K562 (cell line): ENCODE results near the gene IRF2BP2. TPM values are rescaled to one million over a fixed set of nuclear protein-coding genes. Genes with fewer than 3 reads are reported as not detected.
A peak's percentile ranks its signal among the peaks of the same experiment; 100 is the strongest.

ENCODE experiments used
- CTCF ChIP-seq, 3 experiments: IDR thresholded peaks in 2 of 3; conservative IDR thresholded peaks in 1 of 3; 2 replicates each; pipeline ENCODE4 v1.5.1; 2011 to 2012; ENCODE audit warnings: low read length in 3 of 3, mild to moderate bottlenecking in 3 of 3, control low read depth in 2 of 3, improper control_type of control experiment in 1 of 3, inconsistent platforms in 1 of 3, low read depth in 1 of 3, mixed read lengths in 1 of 3, moderate library complexity in 1 of 3; ENCODE audit not compliant: insufficient read depth in 2 of 3
- CTCFL ChIP-seq: IDR thresholded peaks from 2 replicates; pipeline ENCODE4 v1.6.1; 2011; ENCODE audit warnings: borderline replicate concordance, low read depth, mild to moderate bottlenecking, moderate library complexity, low read length; ENCODE audit not compliant: insufficient read depth, poor library complexity, severe bottlenecking
- E2F6 ChIP-seq, 2 experiments: IDR thresholded peaks; 2 replicates each; pipeline ENCODE4 v1.6.1; 2011; ENCODE audit warnings: borderline replicate concordance in 1 of 2, control low read depth in 1 of 2, low read depth in 1 of 2, low read length in 1 of 2, mild to moderate bottlenecking in 1 of 2, mixed read lengths in 1 of 2, moderate library complexity in 1 of 2; ENCODE audit not compliant: insufficient read depth in 1 of 2, insufficient read length in 1 of 2, poor library complexity in 1 of 2, severe bottlenecking in 1 of 2; ENCODE audit errors: extremely low read depth in 1 of 2
- ELF1 ChIP-seq: fragments of 200-800 bp; sonication (Bioruptor generic); IDR thresholded peaks from 2 replicates; pipeline ENCODE4 v1.6.1; 2016; ENCODE audit warnings: missing genetic modification characterization, missing compliant biosample characterization
- ELF4 ChIP-seq: fragments of 450-650 bp; formaldehyde crosslinking; IDR thresholded peaks from 2 replicates; pipeline ENCODE4 v1.4.0; 2022; ENCODE audit warnings: missing genetic modification characterization
- GTF2E2 ChIP-seq: fragments of 200-800 bp; sonication (Bioruptor generic); IDR thresholded peaks from 2 replicates; pipeline ENCODE4 v1.6.1; 2016; ENCODE audit warnings: missing genetic modification characterization, missing compliant biosample characterization
- HNRNPLL ChIP-seq: fragments of 200-400 bp; formaldehyde crosslinking; IDR thresholded peaks from 2 replicates; pipeline ENCODE4 v1.6.1; 2017; ENCODE audit warnings: low read length, low read depth, mild to moderate bottlenecking; ENCODE audit not compliant: poor library complexity, severe bottlenecking
- IFI16 ChIP-seq: fragments of 250-450 bp; sonication (Bioruptor Pico); IDR thresholded peaks from 2 replicates; pipeline ENCODE4 v2.1.2; 2022; ENCODE audit warnings: mild to moderate bottlenecking, inconsistent platforms
- LCOR ChIP-seq: sonication (generic); formaldehyde crosslinking; IDR thresholded peaks from 2 replicates; pipeline ENCODE4 v1.8.0; 2022; ENCODE audit warnings: mild to moderate bottlenecking, missing genetic modification reagents
- MAZ ChIP-seq, 2 experiments: fragments of 450-650 bp in 1 of 2; sonication (generic) in 1 of 2; formaldehyde crosslinking; IDR thresholded peaks in 1 of 2; conservative IDR thresholded peaks in 1 of 2; 2 replicates each; pipeline versions ENCODE4 v1.4.0 to v1.5.0; 2020; ENCODE audit warnings: mild to moderate bottlenecking in 1 of 2, missing genetic modification reagents in 1 of 2
- MYC ChIP-seq, 2 experiments: fragments of 250-450 bp in 1 of 2; sonication (Bioruptor Pico) in 1 of 2; IDR thresholded peaks; 2 replicates each; pipeline versions ENCODE4 v1.5.1 to v1.6.1; 2012 to 2021; ENCODE audit warnings: low read depth in 2 of 2, borderline replicate concordance in 1 of 2, improper control_type of control experiment in 1 of 2, low read length in 1 of 2, mild to moderate bottlenecking in 1 of 2, moderate library complexity in 1 of 2
- NBN ChIP-seq: fragments of 450-650 bp; IDR thresholded peaks from 2 replicates; pipeline ENCODE4 v1.6.1; 2016; ENCODE audit warnings: low read depth, mild to moderate bottlenecking
- PCBP2 ChIP-seq: fragments of 200-400 bp; formaldehyde crosslinking; IDR thresholded peaks from 2 replicates; pipeline ENCODE4 v1.6.1; 2018; ENCODE audit warnings: low read length, low read depth, mild to moderate bottlenecking, moderate library complexity; ENCODE audit not compliant: poor library complexity, severe bottlenecking
- RAD51 ChIP-seq: fragments of 450-650 bp; IDR thresholded peaks from 2 replicates; pipeline ENCODE4 v1.7.1; 2016; ENCODE audit warnings: low read depth, mild to moderate bottlenecking, borderline replicate concordance
- ZBED1 ChIP-seq: IDR thresholded peaks from 2 replicates; pipeline ENCODE4 v1.6.1; 2014
- ZKSCAN1 ChIP-seq: fragments of 150-350 bp; IDR thresholded peaks from 2 replicates; pipeline ENCODE4 v1.6.1; 2016; ENCODE audit warnings: low read depth, low read length
- ZNF140 ChIP-seq: fragments of 250-450 bp; sonication (Bioruptor Pico); IDR thresholded peaks from 2 replicates; pipeline ENCODE4 v1.8.0; 2021; ENCODE audit warnings: moderate library complexity, mild to moderate bottlenecking, inconsistent platforms
- ZNF263 ChIP-seq: sonication (generic); formaldehyde crosslinking; IDR thresholded peaks from 2 replicates; pipeline ENCODE4 v1.8.0; 2022; ENCODE audit warnings: mild to moderate bottlenecking, missing genetic modification reagents, borderline replicate concordance
- ZNF512 ChIP-seq: IDR thresholded peaks from 2 replicates; pipeline ENCODE4 v1.6.1; 2016; ENCODE audit warnings: missing genetic modification characterization, missing compliant biosample characterization
- ZNF584 ChIP-seq: fragments of 200-800 bp; sonication (Bioruptor generic); IDR thresholded peaks from 2 replicates; pipeline ENCODE4 v1.6.1; 2016; ENCODE audit warnings: low read depth, mild to moderate bottlenecking, missing genetic modification characterization, missing compliant biosample characterization
- polyA plus RNA-seq, 8 experiments: library from polyadenylated mRNA; depleted of rRNA in 4 of 8; stranded (reverse) in 5 of 8; unstranded in 3 of 8; fragments of >200 nt; fragmentation: Nextera tagmentation in 2 of 8; fragmentation: Illumina TruSeq in 1 of 8; extraction: Ambion mirVana in 2 of 8; extraction: Trizol in 1 of 8; gene quantifications; 2 replicates each; pipeline versions ENCODE4 v1.2.1 to v1.2.3, GENCODE V29; 2011 to 2014; ENCODE audit warnings: inconsistent platforms in 1 of 8, missing spikeins in 1 of 8
- total RNA-seq, 7 experiments: library from RNA; depleted of rRNA in 6 of 7; stranded (reverse); fragments of >200 nt in 6 of 7; fragmentation: Illumina TruSeq in 2 of 7; extraction: Trizol in 2 of 7; gene quantifications; 2 replicates each; pipeline versions ENCODE4 v1.2.1 to v1.2.3, GENCODE V29; 2011 to 2021; ENCODE audit warnings: low replicate concordance in 1 of 7

IRF2BP2 gene
- total and polyA plus RNA-seq, 9 of the 15 experiments (the other 6 are each of a cell fraction or from before 2014, with no cell fraction given) = 7.7 to 68.6 (median 22.1) TPM

GRCh38 chr1:234610061-234610665, at the start of gene IRF2BP2 (continued):
- TF ChIP-seq ELF4 (CRISPR knock-in tag) (no peak; the same call in 1 of the 2 replicates), E2F6 (IDR thresholded peaks at IDR 0.05; ENCODE audit: borderline replicate concordance in 1 of 2, extremely low read depth in 1 of 2, insufficient read depth in 1 of 2, insufficient read length in 1 of 2, low read depth in 1 of 2, low read length in 1 of 2, poor library complexity in 1 of 2, severe bottlenecking in 1 of 2) (peak in 1 of 2 experiments; percentile 92), ZNF140 (no peak), ZBED1 (no peak), MYC (IDR thresholded peaks at IDR 0.05; ENCODE audit: low read depth, low read length) (no peak; the same call in 1 of the 2 replicates), MYC (CRISPR knock-in tag; IDR thresholded peaks at IDR 0.05; ENCODE audit: borderline replicate concordance, low read depth) (peak; percentile 78; the same call in 1 of the 2 replicates), NBN (no peak), CTCF (IDR thresholded peaks at IDR 0.05 in 2 of 3, conservative IDR thresholded peaks at IDR 0.05 in 1 of 3; ENCODE audit: insufficient read depth in 2 of 3, low read depth in 1 of 3, low read length in 3 of 3) (peak in 1 of 3 experiments; percentile 1; a peak in 1 of 6 replicates), CTCFL (no peak), PCBP2 (no peak), ZKSCAN1 (no peak), ZNF512 (tag) (no peak), LCOR (CRISPR knock-in tag) (no peak), ZNF584 (CRISPR knock-in tag) (0 out of 2 replicates have a peak, but pooled peaks have one; percentile 53), RAD51 (no peak), MAZ (CRISPR knock-in tag; conservative IDR thresholded peaks at IDR 0.05 in 1 of 2, IDR thresholded peaks at IDR 0.05 in 1 of 2) (peak; percentile 73 to 96), ELF1 (tag) (no peak), GTF2E2 (tag) (peak; percentile 93), IFI16 (CRISPR knock-in tag) (no peak), ZNF263 (CRISPR knock-in tag) (no peak), HNRNPLL (peak; percentile 80)
